Naive thymus-derived CD4-positive, alpha-beta T cell (primary cell): ENCODE measurements around the gene FNDC3B. TPM values are rescaled to one million over a fixed set of nuclear protein-coding genes. Genes with fewer than 3 reads are reported as not detected.

Experiments used
- ATAC-seq: fragments of 150-1000 bp; cut with Tn5 transposase; 2 replicates; pipeline ENCODE4 v1.10.0; 2021; ENCODE audit warnings: mild to moderate bottlenecking, moderate library complexity
- CTCF ChIA-PET: fragments of 350-600 bp; sonication (Branson Sonifier 250); formaldehyde crosslinking; loops from one replicate; lab custom pipeline; 2021; ENCODE audit warnings: antibody characterized with exemption; lab: Charles Lee
- POLR2A ChIA-PET: fragments of 350-600 bp; sonication (Branson Sonifier 250); formaldehyde crosslinking; loops from one replicate; lab custom pipeline; 2021; ENCODE audit warnings: antibody characterized with exemption, inconsistent platforms; lab: Charles Lee
- DNase-seq, 9 donors: peaks; one replicate each; pipeline versions ENCODE4 v3.0.0 to v3.0.0-alpha.2; 2020 to 2022; ENCODE audit warnings: mixed read lengths in 1 of 9
- H3K27ac ChIP-seq: one replicate; pipeline ENCODE4 v1.7.0; 2013; ENCODE audit warnings: mild to moderate bottlenecking, low read depth, low read length, moderate library complexity
- H3K27me3 ChIP-seq, 2 donors: one replicate each; pipeline ENCODE4 v1.7.0; 2013; ENCODE audit warnings: low read length in 2 of 2, mild to moderate bottlenecking in 2 of 2, moderate library complexity in 2 of 2; ENCODE audit not compliant: control insufficient read depth in 2 of 2, insufficient read depth in 2 of 2
- H3K36me3 ChIP-seq, 3 experiments: 1 replicate in 2 of 3; 2 replicates in 1 of 3; pipeline ENCODE4 v1.7.0; 2013; ENCODE audit warnings: low read length in 3 of 3, mild to moderate bottlenecking in 3 of 3, moderate library complexity in 1 of 3; ENCODE audit not compliant: insufficient read depth in 3 of 3, control insufficient read depth in 2 of 3
- H3K4me1 ChIP-seq, 2 donors: one replicate each; pipeline ENCODE4 v1.7.0; 2013; ENCODE audit warnings: low read length in 2 of 2, mild to moderate bottlenecking in 2 of 2, moderate library complexity in 1 of 2; ENCODE audit not compliant: control insufficient read depth in 2 of 2, insufficient read depth in 2 of 2
- H3K4me3 ChIP-seq: 2 replicates; pipeline ENCODE4 v1.7.0; 2013; ENCODE audit warnings: mild to moderate bottlenecking, low read length
- H3K9me3 ChIP-seq, 3 experiments: 1 replicate in 2 of 3; 2 replicates in 1 of 3; pipeline ENCODE4 v1.7.0; 2013; ENCODE audit warnings: low read length in 3 of 3; ENCODE audit not compliant: control insufficient read depth in 2 of 3
- H3K27ac Mint-ChIP-seq, 9 donors: one replicate each; pipeline ENCODE4 v1.8.0; 2020 to 2022; ENCODE audit warnings: mixed read lengths in 9 of 9, mild to moderate bottlenecking in 8 of 9, moderate library complexity in 5 of 9, inconsistent platforms in 2 of 9
- H3K27me3 Mint-ChIP-seq, 5 donors: one replicate each; pipeline ENCODE4 v1.8.0; 2021 to 2022; ENCODE audit warnings: mixed read lengths in 5 of 5, mild to moderate bottlenecking in 1 of 5
- H3K36me3 Mint-ChIP-seq, 5 donors: one replicate each; pipeline ENCODE4 v1.8.0; 2020 to 2022; ENCODE audit warnings: mixed read lengths in 5 of 5, mild to moderate bottlenecking in 3 of 5, inconsistent platforms in 1 of 5
- H3K4me1 Mint-ChIP-seq, 7 donors: one replicate each; pipeline ENCODE4 v1.8.0; 2020 to 2022; ENCODE audit warnings: mixed read lengths in 7 of 7, mild to moderate bottlenecking in 3 of 7, inconsistent platforms in 1 of 7
- H3K4me3 Mint-ChIP-seq, 10 donors: one replicate each; pipeline ENCODE4 v1.8.0; 2020 to 2022; ENCODE audit warnings: mild to moderate bottlenecking in 10 of 10, mixed read lengths in 10 of 10, moderate library complexity in 6 of 10, inconsistent platforms in 2 of 10
- H3K9me3 Mint-ChIP-seq, 11 donors: one replicate each; pipeline ENCODE4 v1.8.0; 2020 to 2022; ENCODE audit warnings: mixed read lengths in 11 of 11, mild to moderate bottlenecking in 4 of 11, inconsistent platforms in 1 of 11, moderate library complexity in 1 of 11
- intact Hi-C, 2 donors: fragments of 100-400 bp; cut with micrococcal nuclease; formaldehyde crosslinking; loops; one replicate each; pipeline ENCODE4 v1.15.1; 2023
- polyA plus RNA-seq, 2 donors: library from polyadenylated mRNA; unstranded; fragments of 300-500 nt; fragmentation: Illumina TruSeq; gene quantifications; one replicate each; pipeline ENCODE4 v1.2.3, GENCODE V29; 2021
- total RNA-seq, 6 experiments: library from RNA in 5 of 6; stranded (reverse) in 5 of 6; gene quantifications; 1 replicate in 5 of 6; 2 replicates in 1 of 6; pipeline ENCODE4 v1.2.3 and lab custom pipeline; 2021 to 2026

The FNDC3B gene
- total and polyA plus RNA-seq, 7 experiments from 2014 or later = 8.6 to 78.6 (median 25.6) TPM

DNA sequence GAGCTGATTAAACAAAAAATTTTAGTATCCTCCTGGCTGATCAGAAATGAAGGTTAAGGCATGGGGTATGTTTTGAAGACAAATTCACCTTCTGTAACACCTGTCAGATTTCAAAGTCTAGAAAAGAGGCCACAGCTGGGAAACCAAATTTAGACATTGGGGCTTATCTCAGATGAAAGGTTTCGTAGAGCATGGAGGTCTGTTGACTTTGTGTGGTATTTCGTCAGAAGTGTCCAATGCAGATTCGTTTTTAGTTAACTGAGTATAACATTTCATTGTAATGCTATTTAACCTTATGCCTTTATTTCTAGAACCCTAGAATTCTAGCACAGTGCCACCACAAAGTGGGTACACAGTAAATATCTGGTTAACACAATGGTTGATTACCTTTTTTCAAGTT, 61.7 kb downstream of the FNDC3B start:
- H3K4me3 Mint-ChIP-seq = peak overlapping the region in 7 of 10 donors; percentile 6 to 81 (median 39)
- H3K4me1 ChIP-seq = peaks cover 17 to 68% of the 10 kb centered on the region in 2 donors
- CTCF ChIA-PET = interaction anchor here (0.9 kb wide), 1 partner anchor 66 kb away, joined by 3 read pairs; no protein-coding TSS in a partner anchor

DNA sequence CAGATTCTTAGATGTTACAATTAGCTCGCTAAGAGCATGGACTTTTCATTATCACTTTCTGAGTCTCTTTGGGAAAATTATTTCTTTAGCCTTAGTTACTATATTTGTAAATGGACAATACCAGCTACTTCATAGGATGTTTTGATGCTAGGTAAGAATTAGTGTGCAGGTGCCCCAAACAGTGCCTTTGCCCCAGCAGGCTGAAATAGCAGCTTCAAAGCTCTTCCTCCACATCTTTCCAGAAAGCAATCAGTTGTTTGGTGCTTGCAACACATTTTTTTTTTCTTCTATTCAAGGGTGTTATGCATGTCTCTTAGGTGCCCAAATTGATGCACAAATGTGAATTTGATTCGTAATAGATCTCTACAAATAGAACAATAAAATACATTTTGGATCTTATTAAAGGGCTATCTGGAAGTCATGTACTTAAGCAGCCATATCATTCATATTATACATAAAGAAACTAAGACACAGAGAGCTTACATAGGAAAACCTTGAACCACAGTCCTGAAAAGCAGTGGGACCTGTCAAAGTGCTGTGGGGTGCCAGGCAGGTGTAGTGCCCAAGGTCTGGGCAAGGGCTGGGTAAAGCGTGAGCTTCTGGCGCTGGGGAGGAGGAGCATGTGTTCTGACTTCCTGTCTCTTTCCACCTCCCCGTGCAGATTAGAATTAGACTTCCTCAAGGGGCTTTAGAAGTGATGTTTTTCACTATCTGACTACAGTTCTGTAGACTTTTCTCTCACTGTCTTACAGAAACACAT, 62.9 kb downstream of the FNDC3B start:
- peak overlapping the region in 8 of 9 donors; percentile 32 to 92 (median 84) for H3K27ac Mint-ChIP-seq
- Histone ChIP-seq H3K27ac (peak overlapping the region; percentile 27), H3K4me3 (peak overlapping the region; percentile 28), H3K9me3 (no peaks in the 10 kb centered on the region), H3K4me1 (peaks cover 25 to 73% of the 10 kb centered on the region in 2 donors), H3K36me3 (no peaks in the 10 kb centered on the region), H3K27me3 (no peaks in the 10 kb centered on the region)
- ATAC-seq = peak; percentile 73
- H3K36me3 Mint-ChIP-seq = peaks cover 0 to 19% (median 0%) of the 10 kb centered on the region in 5 donors
- peaks cover 0 to 5% (median 0%) of the 10 kb centered on the region in 11 donors for H3K9me3 Mint-ChIP-seq
- DNase-seq = peak in 7 of 9 donors; percentile 52 to 64 (median 56)
- peaks cover 0 to 9% (median 0%) of the 10 kb centered on the region in 5 donors for H3K27me3 Mint-ChIP-seq
- peaks cover 60 to 98% (median 93%) of the 10 kb centered on the region in 7 donors for H3K4me1 Mint-ChIP-seq
- peak overlapping the region; percentile 52 to 82 (median 76) for H3K4me3 Mint-ChIP-seq
- intact Hi-C loops = loop anchor here (1.0 to 10.0 kb wide), 9 partner anchors 35 to 1748 kb away; partner anchors contain the start of genes ECT2 (in 1 of the 2), FNDC3B (in 1 of the 2), SKIL (in 1 of the 2) and TNIK (in 1 of the 2)
- ChIA-PET POLR2A (interaction anchor here (1.0 to 2.0 kb wide), 3 partner anchors 20 to 63 kb away, joined by 3 to 5 read pairs (median 4); partner anchors contain the start of gene FNDC3B), CTCF (interaction anchor here (0.5 to 2.1 kb wide), 6 partner anchors 14 to 251 kb away, joined by 3 to 8 read pairs (median 4); no protein-coding TSS in a partner anchor)

More for the DNA sequence above, 61.7 kb downstream of the FNDC3B start:
- intact Hi-C loops = loop anchor here (5.0 to 10.0 kb wide), 7 partner anchors 231 to 1746 kb away; partner anchors contain the start of genes ECT2 (in 1 of the 2), SKIL (in 1 of the 2) and TNIK (in 1 of the 2)
- H3K27me3 Mint-ChIP-seq = peaks cover 0 to 7% (median 0%) of the 10 kb centered on the region in 5 donors
- peaks cover 0 to 5% (median 0%) of the 10 kb centered on the region in 11 donors for H3K9me3 Mint-ChIP-seq
- Histone ChIP-seq H3K9me3 (no peaks in the 10 kb centered on the region), H3K36me3 (no peaks in the 10 kb centered on the region), H3K4me3 (no peak overlapping the region), H3K27me3 (no peaks in the 10 kb centered on the region), H3K27ac (peak overlapping the region; percentile 19)
- POLR2A ChIA-PET = interaction anchor here (0.5 to 2.0 kb wide), 2 partner anchors 62 to 1747 kb away, joined by 3 to 5 read pairs; partner anchors contain the start of gene FNDC3B
- DNase-seq (peak in 1 of 9 donors; percentile 27), ATAC-seq (no peak)
- H3K4me1 Mint-ChIP-seq = peaks cover 57 to 98% (median 92%) of the 10 kb centered on the region in 7 donors
- H3K36me3 Mint-ChIP-seq = peaks cover 0 to 16% (median 0%) of the 10 kb centered on the region in 5 donors
- peak overlapping the region in 7 of 9 donors; percentile 71 to 92 (median 83) for H3K27ac Mint-ChIP-seq

DNA sequence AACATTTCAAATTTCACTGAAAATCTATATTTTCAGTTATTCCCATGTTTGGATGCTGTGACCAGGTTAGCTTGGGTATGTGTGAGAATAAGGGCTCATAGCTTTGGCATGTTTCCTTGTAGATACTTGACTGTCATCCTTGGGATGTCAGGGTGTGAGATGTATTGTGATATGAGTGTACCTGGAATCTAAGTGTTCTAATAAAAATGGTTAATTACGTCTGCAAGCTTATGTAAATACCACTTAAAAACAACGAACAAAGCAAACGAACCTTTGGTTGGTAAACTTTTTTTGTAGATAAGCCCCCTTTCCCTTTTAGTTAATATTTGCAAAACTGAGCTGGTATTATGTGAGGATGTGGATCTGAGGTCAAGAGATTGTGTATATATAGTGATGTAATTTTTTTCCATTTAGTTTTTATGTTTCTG, 63.5 kb downstream of the FNDC3B start:
- Histone ChIP-seq H3K27ac (peak overlapping the region; percentile 27), H3K4me1 (peaks cover 28 to 79% of the 10 kb centered on the region in 2 donors), H3K36me3 (no peaks in the 10 kb centered on the region), H3K9me3 (no peaks in the 10 kb centered on the region), H3K4me3 (no peak overlapping the region), H3K27me3 (no peaks in the 10 kb centered on the region)
- Mint-ChIP-seq H3K36me3 (peaks cover 0 to 21% (median 0%) of the 10 kb centered on the region in 5 donors), H3K4me1 (peaks cover 65 to 98% (median 95%) of the 10 kb centered on the region in 7 donors), H3K4me3 (peak overlapping the region; percentile 52 to 82 (median 76)), H3K27me3 (peaks cover 0 to 9% (median 0%) of the 10 kb centered on the region in 5 donors), H3K27ac (peak overlapping the region in 8 of 9 donors; percentile 32 to 92 (median 84)), H3K9me3 (peaks cover 0 to 5% (median 0%) of the 10 kb centered on the region in 11 donors)
- intact Hi-C loops = loop anchor here (1.0 to 10.0 kb wide), 10 partner anchors 8 to 1748 kb away; partner anchors contain the start of genes ECT2 (in 1 of the 2), FNDC3B (in 1 of the 2), SKIL (in 1 of the 2) and TNIK (in 1 of the 2)
- no peak for DNase-seq
- no peak for ATAC-seq
- POLR2A ChIA-PET = interaction anchor here (1.3 to 2.0 kb wide), 2 partner anchors 21 to 64 kb away, joined by 3 to 5 read pairs; partner anchors contain the start of gene FNDC3B
- CTCF ChIA-PET = interaction anchor here (0.6 to 2.1 kb wide), 3 partner anchors 10 to 68 kb away, joined by 3 to 8 read pairs (median 3); no protein-coding TSS in a partner anchor

DNA sequence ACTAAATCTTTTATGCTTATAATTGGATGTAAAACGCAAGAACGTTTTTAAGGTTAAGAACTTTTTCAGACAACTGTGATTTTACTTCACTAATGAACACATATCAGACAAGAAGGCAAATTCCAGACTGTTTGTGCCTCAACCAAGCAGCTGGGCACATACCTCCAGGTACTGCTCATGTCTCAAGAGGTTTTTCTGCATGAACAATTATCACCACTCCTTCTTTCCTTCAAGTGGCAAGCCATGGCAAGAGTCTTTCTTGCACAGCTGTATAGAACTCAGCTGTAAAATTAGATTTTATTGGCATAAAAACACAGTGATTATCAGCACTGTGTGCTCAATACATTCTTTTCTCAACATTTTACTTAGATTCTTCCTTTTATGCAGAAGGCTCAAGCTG, 64.3 kb downstream of the FNDC3B start:
- Histone ChIP-seq H3K4me3 (no peak overlapping the region), H3K36me3 (no peaks in the 10 kb centered on the region), H3K27me3 (no peaks in the 10 kb centered on the region), H3K27ac (peak overlapping the region; percentile 40), H3K4me1 (peaks cover 36 to 85% of the 10 kb centered on the region in 2 donors), H3K9me3 (no peaks in the 10 kb centered on the region)
- H3K27me3 Mint-ChIP-seq = peaks cover 0 to 9% (median 0%) of the 10 kb centered on the region in 5 donors
- H3K4me1 Mint-ChIP-seq = peaks cover 72 to 98% (median 95%) of the 10 kb centered on the region in 7 donors
- H3K4me3 Mint-ChIP-seq = peak overlapping the region in 5 of 10 donors; percentile 53 to 81 (median 62)
- ATAC-seq = no peak
- peaks cover 0 to 22% (median 0%) of the 10 kb centered on the region in 5 donors for H3K36me3 Mint-ChIP-seq
- H3K9me3 Mint-ChIP-seq = peaks cover 0 to 5% (median 0%) of the 10 kb centered on the region in 11 donors
- intact Hi-C loops = loop anchor here (1.0 to 10.0 kb wide), 8 partner anchors 8 to 1749 kb away; partner anchors contain the start of genes ECT2 (in 1 of the 2), SKIL (in 1 of the 2) and TNIK (in 1 of the 2)
- ChIA-PET CTCF (interaction anchor here (0.5 to 0.6 kb wide), 3 partner anchors 36 to 1238 kb away, joined by 3 to 5 read pairs (median 4); no protein-coding TSS in a partner anchor), POLR2A (interaction anchor here (0.7 to 1.0 kb wide), 3 partner anchors 15 to 810 kb away, joined by 3 to 6 read pairs (median 3); partner anchors contain the start of gene TNFSF10)
- DNase-seq = no peak
- peak overlapping the region in 8 of 9 donors; percentile 64 to 92 (median 84) for H3K27ac Mint-ChIP-seq

DNA sequence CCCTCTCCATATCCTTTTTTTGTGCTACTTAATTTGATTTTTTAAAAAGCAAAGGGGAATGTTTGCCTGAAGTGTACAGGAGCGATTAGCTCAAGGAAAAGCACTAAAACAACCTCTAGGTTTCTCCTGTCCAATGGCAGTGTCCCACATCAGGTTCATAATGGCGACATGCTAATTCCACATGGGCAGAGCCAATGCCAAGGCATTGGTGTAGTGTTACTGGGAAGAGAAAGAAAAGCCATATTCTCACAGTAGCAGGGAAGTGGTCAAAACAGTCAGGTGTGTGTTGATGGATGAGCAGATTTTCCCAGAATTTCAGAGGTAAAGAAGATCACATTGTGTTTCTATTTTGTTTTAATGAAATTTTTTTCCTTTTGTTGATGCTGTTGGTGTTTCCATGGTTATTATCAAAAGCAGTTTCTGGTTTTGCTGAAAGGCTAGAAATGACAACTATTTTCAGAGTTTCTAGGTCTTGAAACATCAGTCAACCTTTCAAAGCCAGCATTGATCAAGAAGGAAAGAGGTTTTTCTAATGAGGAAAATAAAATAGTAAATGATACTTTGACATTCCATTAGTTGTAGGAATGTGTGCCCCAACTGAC, 65.2 kb downstream of the FNDC3B start:
- no peaks in the 10 kb centered on the region for H3K9me3 ChIP-seq
- peaks cover 0 to 9% (median 0%) of the 10 kb centered on the region in 5 donors for H3K27me3 Mint-ChIP-seq
- H3K4me1 Mint-ChIP-seq = peaks cover 69 to 97% (median 92%) of the 10 kb centered on the region in 7 donors
- peaks cover 0 to 19% (median 0%) of the 10 kb centered on the region in 5 donors for H3K36me3 Mint-ChIP-seq
- peaks cover 0 to 5% (median 0%) of the 10 kb centered on the region in 11 donors for H3K9me3 Mint-ChIP-seq
- ChIA-PET CTCF (interaction anchor here (0.6 kb wide), 1 partner anchor 35 kb away, joined by 4 read pairs; no protein-coding TSS in a partner anchor), POLR2A (interaction anchor here (0.7 to 1.0 kb wide), 3 partner anchors 14 to 811 kb away, joined by 3 to 6 read pairs (median 3); partner anchors contain the start of gene TNFSF10)
- no peak for ATAC-seq
- peak overlapping the region; percentile 40 for H3K27ac ChIP-seq
- H3K4me3 ChIP-seq = no peak overlapping the region
- H3K4me1 ChIP-seq = peaks cover 43 to 82% of the 10 kb centered on the region in 2 donors
- H3K4me3 Mint-ChIP-seq = peak overlapping the region in 8 of 10 donors; percentile 5 to 81 (median 38)
- DNase-seq = peak in 1 of 9 donors; percentile 22
- peak overlapping the region; percentile 43 to 92 (median 68) for H3K27ac Mint-ChIP-seq
- no peaks in the 10 kb centered on the region for H3K36me3 ChIP-seq
- H3K27me3 ChIP-seq = no peaks in the 10 kb centered on the region
- intact Hi-C loops = loop anchor here (5.0 to 10.0 kb wide), 8 partner anchors 228 to 1750 kb away; partner anchors contain the start of genes ECT2 (in 2 of the 2), SKIL (in 2 of the 2) and TNIK (in 1 of the 2)
